Mesothelial cell of epicardium (in vitro differentiated cells): Measurements from ENCODE around the gene PIGT. TPM values are rescaled to one million over a fixed set of nuclear protein-coding genes. Genes with fewer than 3 reads are reported as not detected.

Experiments
- DNase-seq, 2 experiments: peaks; one replicate each; pipeline ENCODE4 v3.0.0; 2021; ENCODE audit warnings: low spot score in 2 of 2; ENCODE audit not compliant: unreplicated experiment in 2 of 2
- H3K27ac Mint-ChIP-seq: 2 replicates; pipeline ENCODE4 v1.8.0; 2021; ENCODE audit warnings: mixed read lengths
- H3K27me3 Mint-ChIP-seq: 2 replicates; pipeline ENCODE4 v1.8.0; 2021; ENCODE audit warnings: low read depth, mixed read lengths
- H3K36me3 Mint-ChIP-seq: 2 replicates; pipeline ENCODE4 v1.8.0; 2021; ENCODE audit warnings: mixed read lengths
- H3K4me1 Mint-ChIP-seq: 2 replicates; pipeline ENCODE4 v1.8.0; 2021; ENCODE audit warnings: mixed read lengths
- H3K4me3 Mint-ChIP-seq: 2 replicates; pipeline ENCODE4 v1.8.0; 2021; ENCODE audit warnings: mild to moderate bottlenecking, moderate library complexity, mixed read lengths
- H3K9me3 Mint-ChIP-seq: 2 replicates; pipeline ENCODE4 v1.8.0; 2021; ENCODE audit warnings: mixed read lengths
- CTCF ChIP-seq: fragments of 200-600 bp; sonication (generic); IDR thresholded peaks from one replicate; pipeline ENCODE4 v1.5.0; 2021; ENCODE audit warnings: antibody characterized with exemption; ENCODE audit not compliant: unreplicated experiment
- total RNA-seq: library from RNA; stranded (reverse); gene quantifications from 3 replicates; pipeline ENCODE4 v1.2.1, GENCODE V29; 2021

The PIGT gene
- total RNA-seq, 1 donor from 2014 or later, result 71.5 TPM

- Mint-ChIP-seq H3K4me3 (no peak overlapping the region), H3K27ac (no peak overlapping the region), H3K36me3 (peaks cover 3% of the 10 kb centered on the region), H3K4me1 (no peaks in the 10 kb centered on the region), H3K9me3 (no peaks in the 10 kb centered on the region), H3K27me3 (peaks cover 10% of the 10 kb centered on the region)
- no peak for TF ChIP-seq CTCF
- DNase-seq, result no peak
Measured at GRCh38 chr20:45433316-45433715, 17.4 kb downstream of the PIGT start.

- no peaks in the 10 kb centered on the region for H3K9me3 Mint-ChIP-seq
- H3K4me1 Mint-ChIP-seq, result no peaks in the 10 kb centered on the region
- H3K36me3 Mint-ChIP-seq, result peaks cover 3% of the 10 kb centered on the region
- no peak overlapping the region for H3K27ac Mint-ChIP-seq
- DNase-seq, result no peak
- no peak for TF ChIP-seq CTCF
- H3K27me3 Mint-ChIP-seq, result peaks cover 10% of the 10 kb centered on the region
- no peak overlapping the region for H3K4me3 Mint-ChIP-seq
Measured at GRCh38 chr20:45433976-45434375, 18.0 kb downstream of the PIGT start.

- peak; percentile 70 to 90 for DNase-seq
- peak overlapping the region; percentile 77 for H3K4me3 Mint-ChIP-seq
- H3K4me1 Mint-ChIP-seq, result peaks cover 14% of the 10 kb centered on the region
- H3K36me3 Mint-ChIP-seq, result peaks cover 3% of the 10 kb centered on the region
- no peaks in the 10 kb centered on the region for H3K9me3 Mint-ChIP-seq
- H3K27me3 Mint-ChIP-seq, result peaks cover 10% of the 10 kb centered on the region
- TF ChIP-seq CTCF, result peak; percentile 95
- no peak overlapping the region for H3K27ac Mint-ChIP-seq
Measured at GRCh38 chr20:45436732-45437485, 21.0 kb downstream of the PIGT start.

GRCh38 chr20:45440424-45440823, 24.5 kb downstream of the PIGT start:
- no peaks in the 10 kb centered on the region for H3K36me3 Mint-ChIP-seq
- H3K9me3 Mint-ChIP-seq, result no peaks in the 10 kb centered on the region
- no peak for TF ChIP-seq CTCF
- DNase-seq, result no peak
- H3K4me3 Mint-ChIP-seq, result no peak overlapping the region
- H3K27ac Mint-ChIP-seq, result no peak overlapping the region
- H3K4me1 Mint-ChIP-seq, result peaks cover 42% of the 10 kb centered on the region
- H3K27me3 Mint-ChIP-seq, result peaks cover 10% of the 10 kb centered on the region

- Mint-ChIP-seq H3K27me3 (peaks cover 5% of the 10 kb centered on the region), H3K36me3 (no peaks in the 10 kb centered on the region), H3K4me1 (peaks cover 49% of the 10 kb centered on the region), H3K4me3 (no peak overlapping the region), H3K9me3 (no peaks in the 10 kb centered on the region), H3K27ac (peak overlapping the region; percentile 71)
- no peak for DNase-seq
- TF ChIP-seq CTCF, result no peak
Measured at GRCh38 chr20:45440891-45441685, 25.1 kb downstream of the PIGT start.
